HG03558 (cell line): ENCODE measurements around the gene SCUBE1.

Source experiments
- ATAC-seq: cut with Tn5 transposase; IDR thresholded peaks from one replicate; pipeline ENCODE4 v1.9.1; 2021; ENCODE audit warnings: moderate number of reproducible peaks; ENCODE audit not compliant: unreplicated experiment; ENCODE audit errors: extremely low read depth

SCUBE1 gene

DNA sequence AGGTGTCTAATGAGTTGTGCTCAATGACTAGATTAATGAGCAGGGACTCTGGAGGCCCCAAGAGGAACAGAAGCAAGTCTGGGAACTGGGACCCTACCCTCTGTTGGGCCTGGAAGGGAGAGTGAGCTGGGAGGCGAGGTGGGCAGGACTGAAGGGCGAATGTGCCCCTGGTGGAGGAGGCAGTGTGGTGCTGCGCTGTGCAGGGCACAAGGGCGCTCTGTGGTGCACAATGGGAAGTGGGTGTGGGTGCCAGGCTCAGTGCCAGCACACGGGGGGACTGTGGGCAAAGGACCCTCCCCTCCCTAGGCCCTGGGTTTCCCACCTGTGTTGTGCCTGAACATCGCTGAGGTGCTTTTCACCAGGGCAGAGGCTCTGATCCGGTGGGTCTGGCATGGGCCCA lies 98.8 kb downstream of the SCUBE1 start:
- ATAC-seq = no peak

DNA sequence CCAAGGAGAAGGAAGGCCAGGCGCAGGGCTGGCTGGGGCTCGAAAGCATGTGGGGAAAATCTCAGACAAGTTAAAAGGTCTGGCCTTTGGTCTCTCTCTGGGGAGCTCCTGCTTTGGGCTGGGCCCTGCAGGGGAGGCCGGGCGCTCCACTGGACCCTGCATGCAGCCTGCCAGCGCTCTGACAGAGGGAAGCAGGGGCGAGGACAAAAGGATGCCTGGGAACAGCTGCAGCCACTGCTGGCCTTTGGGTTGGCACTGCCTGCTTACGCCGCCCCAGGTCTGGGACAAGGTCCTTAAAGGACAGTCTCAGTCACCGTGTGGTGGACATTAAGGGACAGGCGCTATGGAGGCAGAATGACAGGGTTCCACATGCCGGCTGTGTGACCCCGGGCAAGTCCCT lies 99.8 kb downstream of the SCUBE1 start:
- ATAC-seq = no peak

DNA sequence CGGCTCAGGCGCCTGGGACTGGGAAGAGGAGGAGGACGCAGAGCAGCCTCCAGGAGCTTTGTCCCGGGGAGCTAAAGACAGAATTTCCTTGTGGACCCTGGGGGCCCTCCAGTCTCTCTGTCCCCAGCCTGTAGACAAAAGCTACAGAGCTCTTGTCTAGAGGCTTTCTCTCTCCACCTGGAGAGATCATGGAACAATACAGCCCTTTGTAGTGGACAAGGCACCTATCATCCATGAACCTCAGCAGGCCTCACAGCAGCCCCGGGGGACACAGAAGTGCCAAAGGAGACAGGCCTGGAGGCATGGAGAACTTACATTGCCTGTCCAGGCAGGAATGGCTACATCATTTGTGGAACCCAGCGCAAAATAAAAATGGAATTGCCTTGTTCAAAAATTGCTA lies 100.5 kb downstream of the SCUBE1 start:
- no peak for ATAC-seq

DNA sequence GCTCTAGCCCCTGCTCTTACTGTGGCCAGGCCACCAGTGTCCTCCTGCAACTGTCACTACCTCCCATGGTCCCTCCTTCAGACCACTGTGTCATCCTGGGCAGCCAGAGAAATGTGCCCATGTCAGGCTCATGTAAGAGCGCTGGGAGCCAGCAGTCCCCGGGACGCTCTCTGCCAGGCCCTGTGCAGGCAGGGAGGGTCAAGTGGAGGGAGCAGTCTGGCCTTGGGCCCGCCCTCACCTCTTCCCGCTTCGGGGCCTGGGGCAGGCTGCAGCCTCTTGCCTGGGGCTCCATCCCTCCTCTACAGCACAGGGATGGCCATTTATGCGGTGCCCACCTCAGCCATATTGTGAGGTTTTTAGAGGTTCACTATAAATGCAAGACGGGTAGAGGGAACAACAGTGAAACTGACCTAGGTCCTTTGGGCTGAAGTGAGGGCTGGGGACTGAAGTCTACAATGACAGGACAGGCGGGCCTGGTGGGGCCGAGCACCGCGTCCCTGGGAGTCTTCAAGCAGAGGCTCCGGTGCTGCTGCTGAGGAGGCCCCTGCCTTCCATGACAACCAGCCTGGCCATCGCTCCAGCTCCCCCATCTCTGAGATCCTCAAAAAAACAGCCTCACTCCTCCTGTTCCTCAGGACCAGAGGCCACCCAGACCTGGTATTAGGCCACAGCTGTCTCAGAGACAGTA lies 101.3 kb downstream of the SCUBE1 start:
- ATAC-seq = no peak

DNA sequence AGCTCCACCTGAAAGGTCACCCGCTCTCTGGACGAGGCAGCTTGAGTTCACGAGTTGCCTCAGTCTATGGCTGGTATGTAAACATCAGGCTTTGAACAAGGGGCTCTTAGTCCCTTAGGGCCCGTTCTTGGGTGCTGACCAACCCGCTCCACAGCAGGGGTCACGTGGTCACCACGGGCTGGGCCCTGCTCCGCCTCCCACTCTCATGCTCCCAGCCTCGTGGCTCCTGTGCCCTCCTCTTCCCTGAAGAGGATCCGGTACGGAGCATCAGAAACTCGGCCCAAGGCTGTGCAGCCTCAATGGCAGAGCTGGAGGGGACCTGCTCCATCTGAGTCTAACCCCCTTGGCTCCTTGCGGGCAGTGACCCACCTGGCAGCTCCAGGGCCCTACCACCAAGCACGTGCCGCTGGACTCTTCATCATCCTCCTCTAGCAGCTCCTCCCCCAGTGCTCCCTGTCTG lies 102.0 kb downstream of the SCUBE1 start:
- no peak for ATAC-seq

DNA sequence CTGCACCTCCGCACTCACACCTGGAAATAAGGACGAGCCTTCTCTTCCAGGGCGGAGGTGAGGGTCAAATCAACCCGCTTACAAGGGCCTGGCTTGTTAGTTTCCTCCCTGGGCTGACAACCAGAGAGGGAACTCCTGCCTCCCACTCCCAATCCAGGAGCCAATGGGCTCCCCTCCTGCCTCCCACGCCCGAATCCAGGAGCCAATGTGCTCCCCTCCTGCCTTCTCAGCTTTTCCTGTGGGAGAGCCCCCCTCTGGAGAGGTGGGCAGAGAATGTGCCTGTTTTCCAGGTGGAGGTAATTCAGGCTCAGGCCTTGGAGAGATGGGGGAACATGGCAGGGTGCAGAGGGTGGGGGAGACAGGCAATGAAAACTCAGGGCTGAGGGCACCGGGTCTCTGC lies 102.6 kb downstream of the SCUBE1 start:
- ATAC-seq = no peak

DNA sequence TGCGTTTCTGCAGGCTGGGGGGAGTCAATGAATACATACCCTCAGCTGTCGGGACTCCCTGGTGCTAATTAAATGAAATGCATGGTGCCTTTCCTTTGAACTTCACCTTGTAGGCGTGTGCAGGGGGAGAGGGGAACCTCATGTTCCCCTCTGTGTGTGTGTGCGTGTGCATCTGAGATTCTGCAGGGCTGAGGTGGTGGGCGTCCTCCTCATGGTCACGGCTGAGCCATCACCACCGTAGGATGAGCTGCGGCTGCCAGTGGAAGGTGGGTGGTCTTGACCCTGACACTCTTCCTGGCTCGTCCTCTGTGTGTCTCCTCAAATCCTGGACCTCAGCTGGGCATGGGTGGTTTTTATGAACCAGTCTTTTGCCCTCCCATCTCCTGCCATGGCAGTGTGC lies 103.2 kb downstream of the SCUBE1 start:
- ATAC-seq = no peak

DNA sequence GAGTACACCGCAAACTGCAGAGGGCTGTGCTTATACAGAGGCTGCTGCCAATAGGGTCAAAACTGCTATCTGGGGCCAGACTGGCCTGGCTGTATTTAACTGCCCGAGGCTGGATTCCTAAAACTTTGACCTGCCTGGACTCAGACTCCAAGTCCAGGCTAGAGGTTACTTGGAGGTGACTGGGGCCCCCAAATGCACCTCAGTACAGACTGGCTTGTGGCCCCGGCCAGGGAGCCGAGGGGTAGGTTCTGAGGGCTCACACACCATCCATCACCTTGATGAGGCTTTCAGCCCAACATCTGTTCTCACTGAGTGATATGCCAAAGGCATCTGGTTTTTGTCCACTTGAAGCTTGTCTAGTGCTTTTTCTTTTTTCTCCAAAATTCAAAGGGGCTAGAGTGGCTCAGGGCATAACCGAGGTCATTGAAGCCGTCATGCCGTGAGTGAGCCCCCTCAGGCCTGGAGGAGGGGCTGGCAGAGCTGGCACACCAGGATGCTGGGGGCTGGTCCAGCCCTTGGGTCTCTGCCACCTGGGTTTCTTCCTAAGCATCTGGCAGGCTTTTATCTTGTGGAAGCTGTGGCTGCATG lies 103.9 kb downstream of the SCUBE1 start:
- no peak for ATAC-seq

DNA sequence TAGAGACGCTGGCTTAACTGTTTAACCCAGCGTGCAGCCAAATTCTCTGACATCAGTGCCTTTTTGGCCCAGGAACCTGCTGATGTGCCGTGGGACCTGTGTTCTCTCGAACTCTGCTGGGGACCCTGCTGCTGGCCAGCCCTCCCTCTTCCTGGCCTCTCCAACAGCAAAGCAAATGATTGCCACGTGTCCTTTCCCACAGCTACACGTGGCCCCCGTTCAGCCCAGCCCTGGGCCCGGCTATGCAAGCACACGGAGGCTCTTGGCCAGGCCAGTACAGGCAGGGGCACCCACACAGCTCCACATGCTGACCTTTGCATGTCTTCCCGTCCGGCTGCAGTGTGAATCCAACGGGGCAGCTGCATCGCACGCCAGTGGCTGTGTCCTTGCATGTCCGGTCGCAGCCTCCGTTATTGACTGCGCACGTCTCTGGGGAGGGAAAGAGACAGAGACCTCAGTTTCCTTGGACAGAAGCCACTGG lies 104.6 kb downstream of the SCUBE1 start:
- ATAC-seq = no peak

DNA sequence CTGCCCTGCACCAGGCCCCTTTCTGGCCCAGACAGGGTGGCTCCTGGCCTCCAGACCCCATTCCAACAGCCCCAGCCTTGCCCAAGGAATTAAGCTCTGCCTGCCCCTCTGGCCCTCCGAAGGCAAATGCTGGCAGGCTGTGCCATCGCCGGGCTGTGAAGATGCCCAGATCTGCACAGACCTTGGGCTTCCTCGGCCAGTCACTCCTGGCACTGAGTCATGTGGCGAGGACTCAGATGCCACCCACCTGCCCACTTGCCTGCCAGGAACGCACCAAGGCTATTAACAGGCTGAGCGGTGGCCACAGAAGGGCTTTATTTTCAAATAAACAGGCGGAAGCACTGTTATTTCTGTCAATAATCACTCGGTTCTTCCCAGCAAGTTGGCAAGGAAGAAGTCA lies 105.9 kb downstream of the SCUBE1 start:
- no peak for ATAC-seq

DNA sequence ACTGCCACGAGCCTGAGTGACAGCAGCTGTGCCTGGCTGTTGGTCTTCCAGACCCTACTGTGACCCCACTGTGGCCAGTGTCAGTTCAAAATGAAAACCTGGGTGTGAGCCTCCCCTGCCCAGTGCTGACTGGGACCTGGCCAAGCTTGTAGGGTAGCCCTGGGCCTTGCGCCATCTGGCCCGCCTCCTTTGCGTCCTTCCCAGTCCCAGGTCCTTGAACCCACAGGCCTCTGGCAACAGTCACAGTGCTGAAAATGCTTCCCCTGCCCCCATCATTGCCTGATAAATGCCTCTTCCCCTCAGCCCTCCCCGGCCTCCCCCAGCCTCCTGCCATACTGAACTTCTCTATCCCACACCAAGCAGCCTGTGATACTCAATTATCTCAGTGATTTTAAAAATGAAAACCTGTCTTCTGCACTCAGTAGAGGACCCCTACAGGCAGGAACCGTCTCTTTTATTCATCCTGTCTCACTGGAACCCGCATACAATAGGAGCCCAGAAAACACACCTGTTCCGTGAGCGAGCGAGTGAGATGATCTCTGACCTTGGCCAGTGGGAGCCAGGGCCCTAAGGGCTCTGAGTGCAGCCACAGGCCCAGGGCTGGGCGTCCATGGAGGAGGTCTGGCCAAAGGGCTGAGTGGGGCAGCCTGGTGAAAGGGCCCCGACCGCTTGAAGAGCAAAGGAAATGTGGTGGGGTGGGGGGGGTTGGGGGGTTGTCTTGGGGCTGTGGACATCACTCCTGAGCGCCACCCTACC lies 106.6 kb downstream of the SCUBE1 start:
- ATAC-seq = no peak

DNA sequence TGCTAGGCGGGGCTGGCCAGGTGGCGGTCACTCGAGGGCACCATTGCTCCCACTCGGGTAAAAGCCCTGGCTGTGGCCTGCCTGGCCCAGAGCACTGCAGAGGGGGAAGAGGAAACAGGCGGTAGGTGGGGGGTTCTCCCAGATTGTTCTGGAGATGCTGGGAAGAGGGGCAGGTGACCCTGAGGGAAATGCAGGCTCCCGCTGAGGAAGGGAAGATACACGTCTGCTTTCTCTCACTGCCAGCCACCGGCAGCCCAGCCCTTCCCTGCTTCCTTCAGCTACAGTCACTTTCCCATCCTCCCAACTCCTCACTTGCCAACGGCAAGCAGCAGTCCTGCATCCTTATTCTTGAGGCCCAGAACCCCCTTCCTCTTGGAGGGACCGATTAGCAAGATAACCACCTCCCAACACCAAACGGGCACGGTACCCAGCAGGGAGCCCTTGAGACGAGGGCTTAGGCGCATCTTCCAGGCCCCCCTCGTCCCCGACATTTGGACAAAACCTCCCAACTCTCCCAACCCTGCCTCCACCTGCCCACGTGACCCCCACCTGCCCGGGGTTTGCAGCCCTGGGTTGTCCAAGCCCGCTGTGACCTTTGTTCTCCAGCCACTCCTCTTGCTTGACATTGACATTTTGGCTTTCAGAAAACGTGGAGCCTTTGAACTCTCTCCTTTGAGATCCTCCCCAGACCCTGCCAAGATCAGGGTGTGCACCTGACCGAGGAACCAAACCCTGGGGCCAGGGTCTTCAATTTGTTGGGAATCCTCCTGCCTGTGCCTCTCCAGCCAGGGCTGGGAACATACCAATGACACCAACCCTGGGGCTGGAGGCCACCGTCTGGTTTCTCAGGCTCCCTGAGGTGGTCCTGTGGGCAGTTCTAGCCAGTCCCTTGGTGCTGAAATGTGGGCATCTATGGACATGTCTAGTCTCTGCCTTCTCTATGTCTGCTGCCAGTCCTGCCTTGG lies 107.4 kb downstream of the SCUBE1 start:
- no peak for ATAC-seq

DNA sequence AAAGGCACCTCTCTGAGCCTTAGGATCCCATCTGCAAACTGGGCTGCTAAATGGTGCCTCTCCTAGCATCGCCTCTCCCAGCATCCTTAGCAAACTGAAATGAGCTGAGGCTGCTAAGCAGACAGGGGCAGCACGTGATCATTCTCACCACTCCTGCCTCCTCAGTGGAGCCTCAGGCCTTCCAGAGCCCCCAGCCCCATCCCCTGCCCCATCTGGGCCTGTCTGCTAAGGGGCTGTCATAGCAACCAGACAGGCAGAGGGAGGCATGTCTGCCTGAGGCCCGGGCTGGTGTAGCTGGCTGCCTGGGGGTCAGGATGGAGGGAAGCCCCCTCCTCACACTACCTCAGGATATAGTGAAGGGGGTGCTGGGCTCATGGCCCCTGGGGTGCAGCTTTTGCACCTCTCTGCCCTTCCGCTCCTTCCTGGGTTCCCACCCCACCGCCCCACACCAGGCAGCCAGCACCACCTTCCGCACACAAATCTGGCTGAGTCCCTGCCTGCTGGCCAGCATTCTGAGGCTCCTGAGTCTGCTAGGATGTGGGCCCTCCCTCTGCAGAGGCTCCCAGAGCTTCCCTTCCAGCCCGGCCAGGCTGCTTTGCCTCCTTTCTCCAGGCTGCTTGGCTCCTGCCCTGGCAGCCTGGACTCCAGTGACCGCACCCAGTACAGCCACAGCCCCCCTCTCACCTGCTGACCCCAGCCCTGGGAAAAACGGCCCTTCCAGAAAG lies 108.7 kb downstream of the SCUBE1 start:
- no peak for ATAC-seq

DNA sequence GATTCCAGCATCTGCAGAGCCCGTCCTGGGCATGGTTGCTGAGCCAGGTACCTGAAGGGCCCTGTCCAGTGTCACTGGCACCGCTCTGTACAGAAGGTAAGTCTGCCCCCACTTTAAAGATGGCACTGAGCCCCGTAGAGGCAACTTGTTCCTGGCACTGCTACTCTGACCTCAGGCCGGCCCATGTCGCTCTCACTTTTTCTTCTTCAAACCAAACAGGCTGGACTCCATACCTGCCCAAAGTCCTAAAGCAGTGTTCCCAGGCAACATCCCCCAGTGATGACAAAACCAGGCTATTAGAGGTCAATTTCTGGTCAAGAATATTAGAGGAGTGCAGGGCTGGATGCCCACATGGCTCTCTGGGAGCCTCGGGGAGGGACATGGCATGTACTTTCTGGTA lies 109.6 kb downstream of the SCUBE1 start:
- ATAC-seq = no peak

DNA sequence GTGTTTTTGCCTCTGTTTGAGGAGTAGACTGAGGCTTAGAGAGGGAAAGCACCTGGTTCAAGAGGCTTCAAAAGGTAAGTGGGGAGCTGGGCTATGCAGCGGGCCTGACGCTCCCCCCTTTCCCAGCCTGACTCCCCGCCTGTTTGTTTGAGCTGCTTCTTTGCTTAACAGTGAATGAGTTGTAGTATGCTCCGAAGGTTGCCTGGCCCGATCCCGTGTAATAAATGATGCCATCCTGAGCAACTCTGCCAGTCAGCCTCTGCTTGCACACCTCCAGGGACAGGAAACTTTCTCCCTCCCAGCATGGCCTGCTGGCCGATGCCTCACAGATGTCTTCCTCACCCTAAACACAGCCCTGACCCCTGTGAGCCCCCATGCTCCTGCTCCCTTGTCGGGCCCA lies 110.7 kb downstream of the SCUBE1 start:
- no peak for ATAC-seq

DNA sequence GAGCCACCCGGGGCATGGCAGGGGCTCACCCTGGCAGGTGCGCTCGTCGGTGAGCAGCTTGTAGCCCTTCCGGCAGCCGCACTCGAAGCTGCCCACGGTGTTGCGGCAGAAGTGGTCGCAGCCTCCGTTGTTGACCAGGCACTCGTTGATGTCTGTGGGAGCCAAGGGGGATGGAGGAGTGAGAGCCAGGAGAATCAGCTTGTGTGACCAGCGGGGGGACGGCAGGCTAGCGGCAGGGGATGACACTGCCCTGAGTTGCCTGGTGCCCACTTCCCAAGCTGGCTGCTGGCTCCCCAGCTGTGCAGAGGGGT lies 111.5 kb downstream of the SCUBE1 start:
- no peak for ATAC-seq

DNA sequence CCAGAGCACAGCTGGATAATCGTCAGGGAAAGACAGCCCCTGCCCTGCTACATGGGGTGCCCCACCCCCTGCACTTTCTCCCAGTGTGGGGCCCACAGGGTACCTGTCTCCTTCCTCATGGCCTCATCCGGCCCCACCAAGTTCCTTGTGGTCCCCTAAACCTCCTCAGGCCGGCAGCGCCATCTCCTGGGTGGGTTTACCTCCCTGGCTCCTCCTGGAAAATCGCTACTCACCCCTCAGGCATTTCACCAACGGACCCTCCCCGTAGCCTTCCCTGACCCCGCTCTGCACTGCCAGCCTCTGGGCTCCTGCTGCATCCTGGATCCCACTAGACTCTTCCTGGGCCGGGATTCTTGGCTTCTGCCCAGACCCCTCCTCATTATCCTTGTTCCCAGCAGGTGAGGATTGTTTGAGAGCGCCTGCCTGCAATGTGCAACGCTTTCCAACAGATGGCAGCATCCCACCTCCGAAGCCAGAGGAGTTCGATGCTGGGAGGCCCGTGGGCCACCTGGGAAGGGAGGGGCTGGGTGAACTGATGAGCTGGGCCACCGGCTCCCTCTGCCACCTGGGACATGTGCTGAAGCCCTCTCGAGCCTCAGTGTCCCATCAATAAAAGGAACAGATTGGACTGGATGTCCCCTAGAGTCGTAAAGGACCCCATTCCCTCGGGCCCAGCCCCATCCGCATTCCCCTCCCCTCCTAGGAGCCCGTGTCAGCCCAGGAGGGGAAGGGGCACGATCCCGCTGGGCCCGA lies 112.0 kb downstream of the SCUBE1 start:
- ATAC-seq = no peak

DNA sequence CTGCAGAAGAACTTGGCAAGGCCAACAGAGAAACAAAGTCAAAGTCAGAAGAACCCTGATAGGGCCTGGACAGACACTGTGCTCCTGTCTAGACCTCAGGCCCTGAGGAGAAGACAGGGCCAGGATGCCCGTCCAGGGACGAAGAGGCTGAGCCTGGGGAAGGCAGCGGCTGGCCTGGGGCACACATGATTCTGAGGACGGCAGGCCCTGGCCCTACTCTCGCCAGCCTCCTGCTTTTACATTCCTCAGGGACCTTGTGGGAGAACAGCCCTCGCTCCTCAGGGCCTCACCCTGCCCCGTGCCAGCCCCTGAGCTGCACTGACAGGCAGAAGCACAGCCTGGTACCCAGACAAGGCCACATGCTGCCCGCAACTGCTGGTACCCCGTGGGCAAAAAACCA lies 112.6 kb downstream of the SCUBE1 start:
- ATAC-seq = no peak

DNA sequence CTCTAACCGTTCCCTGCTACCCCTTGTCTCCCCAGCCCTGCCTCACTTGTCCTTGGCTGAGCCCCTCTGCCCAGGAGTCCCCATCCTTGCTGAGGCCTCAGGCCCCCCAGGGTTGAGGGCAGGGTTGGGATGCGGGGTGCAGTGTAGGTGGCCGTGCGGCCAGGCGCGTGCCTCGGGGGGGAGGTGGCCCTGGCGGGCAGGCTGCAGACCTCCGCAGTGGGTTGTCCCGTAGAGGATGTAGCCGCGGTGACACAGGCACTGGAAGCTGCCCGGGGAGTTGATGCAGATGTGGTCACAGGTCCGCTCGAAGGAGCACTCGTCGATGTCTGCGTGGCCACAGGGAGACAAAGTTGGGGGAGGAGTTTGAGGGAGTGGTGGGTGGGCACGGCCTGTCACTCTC lies 114.3 kb downstream of the SCUBE1 start:
- ATAC-seq = no peak
